DMS79 treated with DMSO at 0.1 percent for 48 hours (cell line): ENCODE data around the gene FGD4.

Source experiments
- DNase-seq: peaks from one replicate; lab custom pipeline; 2025; lab: John Stamatoyannopoulos, UW

Gene FGD4

GRCh38 chr12:32399370-32400113 lies at the start of gene FGD4:
Gene FGD4, plus strand, starts transcription at chr12:32399558.
- DNase-seq = peak; percentile 77

- DNase-seq = no peak
These were observed 45.8 kb upstream of the FGD4 start for GRCh38 chr12:32353540-32353939.

GRCh38 chr12:32357601-32358249 lies 41.6 kb upstream of the FGD4 start:
- DNase-seq = no peak

- DNase-seq = no peak
These were observed 38.4 kb upstream of the FGD4 start for GRCh38 chr12:32360956-32361355.

- no peak for DNase-seq
These were observed 36.5 kb upstream of the FGD4 start for GRCh38 chr12:32362892-32363291.

GRCh38 chr12:32365473-32366064 lies 33.8 kb upstream of the FGD4 start:
- peak; percentile 72 for DNase-seq

- DNase-seq = no peak
These were observed 32.6 kb upstream of the FGD4 start for GRCh38 chr12:32366714-32367113.

- no peak for DNase-seq
These were observed 32.0 kb upstream of the FGD4 start for GRCh38 chr12:32367381-32367780.

- DNase-seq = no peak
These were observed 30.2 kb upstream of the FGD4 start for GRCh38 chr12:32369202-32369601.

GRCh38 chr12:32377344-32378055 lies 21.9 kb upstream of the FGD4 start:
- DNase-seq = no peak

GRCh38 chr12:32379213-32379612 lies 20.1 kb upstream of the FGD4 start:
- no peak for DNase-seq

- no peak for DNase-seq
These were observed 19.7 kb upstream of the FGD4 start for GRCh38 chr12:32379667-32380066.

- no peak for DNase-seq
These were observed 17.1 kb upstream of the FGD4 start for GRCh38 chr12:32382226-32382625.

- DNase-seq = peak; percentile 43
These were observed 8.7 kb upstream of the FGD4 start for GRCh38 chr12:32390572-32391219.

- no peak for DNase-seq
These were observed 4.3 kb upstream of the FGD4 start for GRCh38 chr12:32395026-32395425.

GRCh38 chr12:32397696-32398095 lies 1.7 kb upstream of the FGD4 start:
- DNase-seq = peak; percentile 65

- no peak for DNase-seq
These were observed 1.2 kb upstream of the FGD4 start for GRCh38 chr12:32398181-32398580.

GRCh38 chr12:32398816-32399369 lies 465 bp upstream of the FGD4 start:
- peak; percentile 55 for DNase-seq

- DNase-seq = peak; percentile 65
These were observed 835 bp downstream of the FGD4 start for GRCh38 chr12:32400114-32400672.

GRCh38 chr12:32400866-32401265 lies 1.5 kb downstream of the FGD4 start:
- no peak for DNase-seq

- no peak for DNase-seq
These were observed 2.8 kb downstream of the FGD4 start for GRCh38 chr12:32402170-32402569.
